Panc1 (cell line): ENCODE data around the gene CLDN6. TPM values are rescaled to one million over a fixed set of nuclear protein-coding genes. Genes with fewer than 3 reads are reported as not detected.

Experiments
- ATAC-seq: fragments of 200-7000 bp; cut with Tn5 transposase; 2 replicates; pipeline ENCODE4 v1.9.1; 2020; ENCODE audit warnings: mild to moderate bottlenecking, moderate library complexity
- BruUV-seq: library from RNA; stranded (reverse); fragments of 400-500 nt; replicated peaks from 2 replicates; lab custom pipeline; 2021; lab: Mats Ljungman, UMichigan
- CTCF ChIA-PET: fragments of 300-600 bp; sonication (Branson Sonifier 250); formaldehyde crosslinking; loops from one replicate; lab custom pipeline; 2022; ENCODE audit warnings: antibody characterized with exemption; lab: Charles Lee
- POLR2A ChIA-PET: fragments of 300-600 bp; sonication (Branson Sonifier 250); formaldehyde crosslinking; loops from one replicate; lab custom pipeline; 2022; ENCODE audit warnings: antibody characterized with exemption; lab: Charles Lee
- DNase-seq: peaks from one replicate; pipeline ENCODE4 v3.0.0-alpha.2; 2010; ENCODE audit warnings: low read depth, low spot score
- H3K27ac ChIP-seq: 2 replicates; pipeline ENCODE4 v1.5.1; 2011; ENCODE audit warnings: mild to moderate bottlenecking, low read length, inconsistent platforms
- H3K27me3 ChIP-seq: fragments of 200-500 bp; sonication (Bioruptor generic); 2 replicates; pipeline ENCODE4 v1.6.0; 2014; ENCODE audit warnings: low read length, inconsistent platforms; ENCODE audit not compliant: control insufficient read depth, insufficient read depth
- H3K36me3 ChIP-seq: fragments of 200-500 bp; sonication (Bioruptor generic); 2 replicates; pipeline ENCODE4 v1.5.1; 2014; ENCODE audit warnings: inconsistent platforms, mild to moderate bottlenecking, low read length, moderate library complexity; ENCODE audit not compliant: control insufficient read depth, insufficient read depth
- H3K4me1 ChIP-seq: 2 replicates; pipeline ENCODE4 v1.5.1; 2011; ENCODE audit warnings: inconsistent platforms, mild to moderate bottlenecking, low read length, moderate library complexity; ENCODE audit not compliant: control insufficient read depth, insufficient read depth
- H3K4me3 ChIP-seq, 2 experiments: 2 replicates each; pipeline ENCODE4 v1.5.1; 2011 to 2012; ENCODE audit warnings: low read depth in 2 of 2, low read length in 2 of 2, mild to moderate bottlenecking in 2 of 2, inconsistent platforms in 1 of 2, moderate library complexity in 1 of 2
- H3K9me3 ChIP-seq: fragments of 200-500 bp; sonication (Bioruptor generic); 2 replicates; pipeline ENCODE4 v1.5.1; 2014; ENCODE audit warnings: low read depth, mild to moderate bottlenecking, inconsistent platforms, low read length, moderate library complexity; ENCODE audit not compliant: control insufficient read depth, insufficient read depth
- CTCF ChIP-seq: fragments of 450-650 bp; IDR thresholded peaks from 2 replicates; pipeline ENCODE4 v1.5.1; 2017; ENCODE audit warnings: mild to moderate bottlenecking
- POLR2AphosphoS5 ChIP-seq: IDR thresholded peaks from 2 replicates; pipeline ENCODE4 v1.6.1; 2012; ENCODE audit warnings: mild to moderate bottlenecking, low read depth, low read length, moderate library complexity
- REST ChIP-seq, 2 experiments: IDR thresholded peaks; 2 replicates each; pipeline ENCODE4 v1.6.1; 2011 to 2012; ENCODE audit warnings: low read depth in 2 of 2, control low read depth in 1 of 2, low read length in 1 of 2, mild to moderate bottlenecking in 1 of 2, moderate library complexity in 1 of 2; ENCODE audit not compliant: insufficient read depth in 1 of 2
- SIN3A ChIP-seq: IDR thresholded peaks from 2 replicates; pipeline ENCODE4 v1.6.1; 2012; ENCODE audit warnings: low read depth, mild to moderate bottlenecking, low read length, moderate library complexity, borderline replicate concordance; ENCODE audit not compliant: insufficient read depth
- TCF7L2 ChIP-seq: IDR thresholded peaks from 2 replicates; pipeline ENCODE4 v1.6.1; 2011; ENCODE audit warnings: mild to moderate bottlenecking, low read depth, low read length, inconsistent platforms
- in situ Hi-C: cut with HindIII; loops from 2 replicates; pipeline ENCODE4 v1.10.0; 2016; ENCODE audit warnings: low sequenced_read_pairs, low pct_unique_long_range_greater_than_20kb
- intact Hi-C: fragments of 100-400 bp; cut with micrococcal nuclease; formaldehyde crosslinking; loops from one replicate; pipeline ENCODE4 v1.10.0; 2022; ENCODE audit not compliant: unreplicated experiment
- total RNA-seq: library from RNA; stranded (reverse); gene quantifications from one replicate; pipeline ENCODE4 v1.2.1, GENCODE V29; 2021; ENCODE audit not compliant: unreplicated experiment

CLDN6 gene
- total RNA-seq, 1 experiment from 2014 or later, result 1.2 TPM

GRCh38 chr16:3032624-3033023 is 14.6 kb upstream of the CLDN6 start:
- ATAC-seq, result no peak
- BruUV-seq, result no TSS peak
- intact Hi-C loops, result no loop called here
- TF ChIP-seq TCF7L2, result no peak
- TF ChIP-seq CTCF, result no peak
- no peak for TF ChIP-seq POLR2AphosphoS5
- no peak for TF ChIP-seq SIN3A
- TF ChIP-seq REST (IDR thresholded peaks at IDR 0.05; ENCODE audit: insufficient read depth in 1 of 2, low read depth in 2 of 2, low read length in 1 of 2), result no peak
- POLR2A ChIA-PET, result no interaction called here
- H3K4me1 ChIP-seq, result peaks cover 6% of the 10 kb centered on the region; the same call in 1 of the 2 replicates
- CTCF ChIA-PET, result interaction anchor here (1.0 to 1.4 kb wide), 3 partner anchors 15 to 97 kb away, joined by 3 to 7 read pairs (median 4); no protein-coding TSS in a partner anchor
- H3K27me3 ChIP-seq, result no peaks in the 10 kb centered on the region; the same call in 1 of the 2 replicates
- no peak for DNase-seq
- H3K36me3 ChIP-seq, result peaks cover 3% of the 10 kb centered on the region; the same call in 1 of the 2 replicates
- H3K9me3 ChIP-seq, result no peaks in the 10 kb centered on the region
- in situ Hi-C loops, result no loop called here
- H3K4me3 ChIP-seq, result no peak overlapping the region
- H3K27ac ChIP-seq, result no peak overlapping the region

DNA sequence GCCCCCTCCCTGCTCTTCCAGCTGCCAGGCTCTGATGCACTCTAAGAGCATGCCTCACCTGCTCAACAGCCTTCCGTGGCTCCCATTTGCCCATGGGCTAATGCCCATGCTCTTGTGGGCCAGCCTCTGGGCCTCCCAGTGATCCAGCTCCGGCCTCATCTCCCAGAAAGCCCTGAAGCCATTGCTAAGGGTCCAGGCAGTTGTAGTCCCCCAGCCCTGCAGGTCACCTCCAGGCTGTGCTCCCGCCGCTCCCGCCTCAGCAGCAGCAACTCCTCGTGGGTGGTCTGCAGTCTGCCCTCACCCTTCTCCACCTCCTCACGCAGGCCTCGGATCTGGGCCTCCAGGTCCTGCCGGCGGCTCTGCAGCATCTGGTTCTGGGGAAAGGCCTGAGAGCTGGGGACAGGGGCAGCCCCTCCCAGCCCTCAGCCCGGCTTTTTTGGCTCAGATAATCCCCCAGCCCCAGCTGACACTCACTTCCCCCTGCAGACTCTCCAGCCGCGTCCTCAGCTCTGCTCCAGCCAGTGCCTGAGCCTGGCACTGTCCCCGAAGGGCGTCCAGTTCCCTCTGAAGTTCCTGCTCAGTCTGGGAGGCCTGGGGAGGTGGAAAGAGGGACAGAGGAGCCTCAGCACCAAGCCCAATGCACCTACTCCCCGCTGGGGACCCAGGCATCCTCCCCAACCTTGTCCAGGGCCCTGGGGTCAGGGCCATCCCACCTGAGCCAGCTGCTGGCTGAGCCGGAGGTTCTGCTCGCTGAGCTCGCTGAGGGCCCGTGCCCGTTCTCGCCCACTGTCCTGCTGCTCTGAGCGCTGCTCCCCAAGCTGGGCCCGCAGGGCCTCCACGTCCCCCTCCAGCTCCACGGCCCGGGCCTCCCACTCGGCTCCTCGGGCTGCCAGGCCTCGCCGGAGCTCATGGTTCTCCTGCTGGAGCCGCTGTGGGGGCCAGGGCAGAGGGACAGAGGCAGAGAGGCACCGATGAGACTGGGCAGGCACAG is 12.5 kb upstream of the CLDN6 start:
- no peaks in the 10 kb centered on the region for H3K36me3 ChIP-seq
- in situ Hi-C loops (no loop called here), intact Hi-C loops (no loop called here)
- ChIA-PET CTCF (interaction anchor here (0.6 to 2.0 kb wide), 4 partner anchors 8 to 144 kb away, joined by 5 to 11 read pairs (median 9); partner anchors contain the start of gene ZNF213), POLR2A (interaction anchor here (0.5 kb wide), 1 partner anchor 15 kb away, joined by 3 read pairs; no protein-coding TSS in a partner anchor)
- H3K4me3 ChIP-seq, result no peak overlapping the region
- H3K4me1 ChIP-seq, result peaks cover 6% of the 10 kb centered on the region; the same call in 1 of the 2 replicates
- no peak for ATAC-seq
- no TSS peak for BruUV-seq
- H3K27ac ChIP-seq, result no peak overlapping the region
- no peaks in the 10 kb centered on the region for H3K27me3 ChIP-seq
- no peak for DNase-seq
- no peak for TF ChIP-seq TCF7L2
- TF ChIP-seq POLR2AphosphoS5, result no peak
- TF ChIP-seq CTCF, result no peak
- TF ChIP-seq SIN3A, result no peak
- TF ChIP-seq REST (IDR thresholded peaks at IDR 0.05; ENCODE audit: insufficient read depth in 1 of 2, low read depth in 2 of 2, low read length in 1 of 2), result no peak
- no peaks in the 10 kb centered on the region for H3K9me3 ChIP-seq
